ENCODE data around the gene WASHC3. TPM values are rescaled to one million over a fixed set of nuclear protein-coding genes. Genes with fewer than 3 reads are reported as not detected.
"Not testable (repeated sequence)": the region's sequence is repeated elsewhere in the genome, so short reads cannot be mapped to it uniquely, and the experiment has no call there.

The WASHC3 gene, protein sequence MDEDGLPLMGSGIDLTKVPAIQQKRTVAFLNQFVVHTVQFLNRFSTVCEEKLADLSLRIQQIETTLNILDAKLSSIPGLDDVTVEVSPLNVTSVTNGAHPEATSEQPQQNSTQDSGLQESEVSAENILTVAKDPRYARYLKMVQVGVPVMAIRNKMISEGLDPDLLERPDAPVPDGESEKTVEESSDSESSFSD
- 10 to 100 TPM; 50.8 to 65.2 (median 52.4) TPM for polyA plus RNA-seq (ENCODE audit: insufficient read length in 4 of 4)

GRCh38 chr12:102061560-102062418 lies at the start of gene WASHC3:
WASHC3 (minus strand) TSS chr12:102061991; CDS start chr12:102061962, 29 bp downstream.
- peak; percentile 83 to 95 (median 88) for DNase-seq (ENCODE audit: low read depth in 4 of 4, low spot score in 2 of 4)

DNA sequence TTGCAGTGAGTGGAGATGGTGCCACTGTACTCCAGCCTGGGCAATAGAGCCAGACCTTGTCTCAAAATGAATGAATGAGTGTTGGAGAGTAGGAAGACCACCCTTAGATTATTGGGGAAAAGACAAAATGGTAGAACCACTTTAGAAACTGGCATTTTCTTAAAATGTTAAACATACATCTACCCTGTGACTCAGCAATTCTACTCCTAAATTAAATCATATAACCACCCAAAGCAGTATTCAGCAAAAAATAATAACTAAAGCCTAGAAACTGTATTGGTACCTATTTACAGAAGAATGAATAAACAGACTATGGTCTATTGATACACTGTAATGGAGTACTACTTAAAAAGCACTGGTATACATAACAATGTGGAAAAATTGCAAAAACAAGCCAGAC lies 49.0 kb upstream of the WASHC3 start:
- no peak for DNase-seq (ENCODE audit: low read depth in 4 of 4, low spot score in 2 of 4)

DNA sequence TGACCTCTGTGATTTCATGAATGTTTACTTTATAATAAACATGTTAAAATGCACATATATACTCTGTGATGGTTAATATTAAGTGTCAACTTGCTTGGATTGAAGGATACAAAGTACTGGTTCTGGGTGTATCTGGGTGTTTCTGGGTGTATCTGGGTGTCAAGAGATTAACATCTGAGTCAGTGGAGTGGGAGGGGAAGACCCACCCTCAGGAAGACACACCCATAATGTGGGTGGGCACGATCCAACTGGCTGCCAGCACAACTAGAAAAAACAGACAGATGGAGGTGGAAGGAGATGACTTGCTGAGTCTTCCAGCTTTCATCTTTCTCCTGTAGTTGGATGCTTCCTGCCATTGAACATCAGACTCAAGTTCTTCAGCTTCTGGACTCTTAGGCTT lies 46.2 kb upstream of the WASHC3 start:
- DNase-seq (ENCODE audit: low read depth in 4 of 4, low spot score in 2 of 4) = no peak

DNA sequence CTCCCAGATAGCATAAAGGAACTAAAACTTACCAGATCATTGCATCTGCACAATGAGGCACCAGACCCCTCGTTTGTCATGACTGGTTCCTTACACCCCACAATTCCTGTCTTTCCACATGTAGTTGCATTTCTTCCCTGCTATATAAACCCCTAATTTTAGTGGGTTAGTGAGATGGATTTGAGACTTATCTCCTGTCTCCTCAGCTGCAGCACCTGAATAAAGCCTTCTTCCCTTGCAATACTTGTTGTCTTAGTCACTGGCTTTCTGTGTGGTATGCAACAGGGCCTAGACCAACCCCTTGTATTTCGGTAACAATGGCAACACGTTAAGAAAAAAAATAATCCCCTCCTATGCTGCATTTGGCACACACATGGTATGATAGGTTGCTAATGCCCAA lies 45.1 kb upstream of the WASHC3 start:
- DNase-seq (ENCODE audit: low read depth in 4 of 4, low spot score in 2 of 4) = no peak

- DNase-seq (ENCODE audit: low read depth in 4 of 4, low spot score in 2 of 4) = no peak
Measured at GRCh38 chr12:102096855-102097254, 35.1 kb upstream of the WASHC3 start.

DNA sequence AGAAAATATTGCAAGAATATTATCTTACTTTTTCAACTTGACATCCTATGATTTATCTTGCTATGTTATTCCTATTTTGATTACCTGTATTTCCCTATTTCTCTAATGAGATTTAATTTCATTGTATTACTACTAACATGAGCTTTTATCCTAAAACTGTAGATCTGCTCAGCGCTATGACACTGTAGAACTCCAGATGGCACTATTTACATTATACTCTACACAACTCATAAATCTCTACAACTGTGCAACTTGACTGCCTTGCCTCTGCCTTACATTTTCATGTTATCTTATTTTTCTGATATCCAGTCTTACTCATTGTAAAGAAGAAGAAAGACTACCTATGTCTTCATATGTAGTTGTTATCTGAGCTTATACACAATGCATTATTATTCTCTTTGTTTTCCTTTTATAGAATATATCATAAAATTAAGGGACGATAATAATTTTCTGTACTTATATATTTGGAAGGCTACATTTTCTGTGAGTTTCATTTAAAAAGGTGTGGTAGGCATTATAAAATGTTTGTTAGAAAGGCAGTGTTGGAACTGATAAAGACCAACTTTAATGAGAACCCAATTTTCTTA lies 34.0 kb upstream of the WASHC3 start:
- DNase-seq (ENCODE audit: low read depth in 4 of 4, low spot score in 2 of 4) = no peak

GRCh38 chr12:102093319-102093718 lies 31.5 kb upstream of the WASHC3 start:
- no peak for DNase-seq (ENCODE audit: low read depth in 4 of 4, low spot score in 2 of 4)

DNA sequence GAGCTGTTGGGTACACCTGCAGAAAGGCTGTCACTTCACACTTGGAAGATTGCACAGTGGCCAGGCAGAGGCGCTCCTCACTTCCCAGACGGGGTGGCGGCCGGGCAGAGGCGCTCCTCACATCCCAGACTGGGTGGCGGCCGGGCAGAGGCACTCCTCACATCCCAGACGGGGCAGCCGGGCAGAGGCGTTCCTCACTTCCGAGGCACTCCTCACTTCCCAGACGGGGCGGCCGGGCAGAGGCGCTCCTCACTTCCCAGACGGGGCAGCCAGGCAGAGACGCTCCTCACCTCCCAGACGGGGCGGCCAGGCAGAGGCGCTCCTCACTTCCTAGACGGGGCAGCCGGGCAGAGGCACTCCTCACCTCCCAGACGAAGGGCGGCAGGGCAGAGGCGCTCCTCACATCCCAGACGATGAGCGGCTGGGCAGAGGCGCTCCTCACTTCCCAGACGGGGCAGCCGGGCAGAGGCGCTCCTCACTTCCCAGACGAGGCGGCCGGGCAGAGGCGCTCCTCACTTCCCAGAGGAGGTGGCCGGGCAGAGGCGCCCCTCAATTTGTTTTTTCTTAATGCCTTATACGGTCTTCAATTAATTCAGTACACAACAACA lies 27.5 kb upstream of the WASHC3 start:
- DNase-seq (ENCODE audit: low read depth in 4 of 4, low spot score in 2 of 4) = not testable (repeated sequence)

DNA sequence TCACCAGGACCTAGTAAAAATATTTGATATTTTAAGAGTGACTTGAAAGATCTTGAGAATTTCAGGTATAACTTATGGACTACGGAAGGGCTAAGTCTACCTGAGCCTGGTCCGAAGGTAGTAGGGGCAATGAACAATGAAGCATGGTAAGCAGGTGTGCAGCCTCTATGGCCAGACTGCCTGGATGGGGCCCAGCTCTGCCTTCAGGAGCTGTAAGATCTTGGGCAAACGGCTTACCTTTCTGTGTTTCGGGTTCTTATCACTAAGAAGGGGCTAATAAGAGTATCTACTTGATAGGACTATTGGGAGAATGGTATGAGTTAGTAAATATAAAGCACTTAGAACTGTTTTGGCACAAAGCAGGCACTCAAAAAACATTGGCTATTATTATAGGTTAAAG lies 19.1 kb upstream of the WASHC3 start:
- no peak for DNase-seq (ENCODE audit: low read depth in 4 of 4, low spot score in 2 of 4)

DNA sequence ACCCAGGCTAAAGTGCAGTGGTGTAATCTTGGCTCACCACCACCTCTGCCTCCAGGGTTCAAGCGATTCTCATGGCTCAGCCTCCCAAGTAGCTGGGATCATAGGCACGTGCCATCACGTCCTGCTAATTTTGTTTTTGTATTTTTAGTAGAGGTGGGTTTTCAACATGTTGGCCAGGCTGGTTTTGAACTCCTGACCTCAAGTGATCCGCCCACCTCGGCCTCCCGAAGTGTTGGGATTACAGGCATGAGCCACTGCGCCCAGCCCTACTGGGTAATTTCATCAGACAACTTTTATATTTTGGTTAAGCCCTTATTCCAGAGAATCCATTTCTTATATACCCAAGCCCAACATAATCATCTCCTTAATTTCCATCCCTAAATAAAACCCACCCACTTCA lies 10.3 kb upstream of the WASHC3 start:
- not testable (repeated sequence) for DNase-seq (ENCODE audit: low read depth in 4 of 4, low spot score in 2 of 4)

- no peak for DNase-seq (ENCODE audit: low read depth in 4 of 4, low spot score in 2 of 4)
Measured at GRCh38 chr12:102069707-102070106, 7.9 kb upstream of the WASHC3 start.

GRCh38 chr12:102067574-102068258 lies 5.9 kb upstream of the WASHC3 start:
- DNase-seq (ENCODE audit: low read depth in 4 of 4, low spot score in 2 of 4) = no peak

DNA sequence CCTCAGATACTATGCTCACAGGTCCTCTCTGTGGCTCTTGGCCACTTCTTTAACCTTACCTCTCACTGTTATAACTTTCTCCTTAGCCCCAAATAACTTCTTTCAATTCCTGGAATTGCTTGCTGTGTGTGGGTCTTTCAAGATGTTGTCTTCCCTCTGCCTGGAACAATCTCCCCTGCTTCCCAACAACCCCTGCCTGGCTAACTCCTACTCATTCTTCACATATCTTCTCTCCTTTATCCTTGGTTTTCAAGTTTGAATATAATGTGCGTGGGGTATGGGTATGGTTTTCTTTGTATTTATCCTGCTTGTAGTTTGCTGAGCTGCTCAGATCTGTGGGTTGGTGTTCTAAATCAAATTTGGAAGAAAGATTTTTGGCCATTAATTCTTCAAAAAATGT lies 2.7 kb upstream of the WASHC3 start:
- DNase-seq (ENCODE audit: low read depth in 4 of 4, low spot score in 2 of 4) = no peak

GRCh38 chr12:102063069-102063468 lies 1.3 kb upstream of the WASHC3 start:
- DNase-seq (ENCODE audit: low read depth in 4 of 4, low spot score in 2 of 4) = no peak

- DNase-seq (ENCODE audit: low read depth in 4 of 4, low spot score in 2 of 4) = no peak
Measured at GRCh38 chr12:102062419-102062806, 622 bp upstream of the WASHC3 start.

- peak in 3 of 4 donors; percentile 6 to 9 (median 7) for DNase-seq (ENCODE audit: low read depth in 4 of 4, low spot score in 2 of 4)
Measured at GRCh38 chr12:102061096-102061559, 663 bp downstream of the WASHC3 start.

DNA sequence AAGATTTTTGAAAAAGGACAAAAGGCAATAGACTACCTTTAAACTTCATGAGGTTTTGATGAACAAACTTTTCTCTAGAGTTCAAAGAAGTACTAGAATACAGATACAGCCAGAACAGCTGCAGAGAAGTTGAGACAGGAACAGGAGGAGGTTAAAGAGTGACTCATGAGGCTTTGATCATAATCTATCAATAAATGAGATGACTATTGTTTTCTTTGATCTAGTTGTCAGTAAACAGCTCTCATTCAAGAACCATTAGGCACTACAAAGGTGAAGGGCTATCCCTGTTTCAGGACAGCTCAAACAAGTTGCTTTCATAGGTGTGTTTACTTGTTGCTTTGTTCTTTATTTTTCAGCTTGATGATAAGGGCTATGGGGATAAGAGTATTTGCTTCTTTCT lies 2.4 kb downstream of the WASHC3 start:
- no peak for DNase-seq (ENCODE audit: low read depth in 4 of 4, low spot score in 2 of 4)

DNA sequence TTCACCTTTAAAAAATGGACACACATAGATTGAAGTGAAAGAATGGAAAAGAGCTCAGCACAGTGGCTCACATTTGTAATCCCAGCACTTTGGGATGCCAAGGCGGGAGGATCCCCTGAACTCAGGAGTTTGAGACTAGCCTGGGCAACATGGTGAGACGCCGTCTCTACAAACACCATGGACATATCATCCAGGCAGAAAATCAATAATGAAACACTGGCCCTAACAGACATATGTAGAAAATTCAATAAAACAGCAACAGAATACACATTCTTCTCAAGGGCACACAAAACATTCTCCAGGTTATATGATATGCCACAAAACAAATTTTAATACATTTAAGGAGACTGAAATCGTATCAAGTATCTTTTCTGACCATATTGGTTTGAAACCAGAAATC lies 7.4 kb downstream of the WASHC3 start:
- no peak for DNase-seq (ENCODE audit: low read depth in 4 of 4, low spot score in 2 of 4)

GRCh38 chr12:102053062-102053349 lies 8.8 kb downstream of the WASHC3 start:
- DNase-seq (ENCODE audit: low read depth in 4 of 4, low spot score in 2 of 4) = no peak

GRCh38 chr12:102052192-102053061 lies 9.4 kb downstream of the WASHC3 start:
- DNase-seq (ENCODE audit: low read depth in 4 of 4, low spot score in 2 of 4) = no peak
